ENCODE measurements around the gene OR2C3. TPM values are rescaled to one million over a fixed set of nuclear protein-coding genes. Genes with fewer than 3 reads are reported as not detected.

OR2C3 gene
- total RNA-seq, 4 donors from 2014 or later = not detected

- WGBS, 2 donors = 67 to 70% methylated on average over 10 of the region's 10 CpGs
- intact Hi-C loops (cut with DNase I; ENCODE audit: low total_unique reads) = no loop called here
- no peak for DNase-seq (ENCODE audit: low spot score in 2 of 2)
- H3K4me3 ChIP-seq (ENCODE audit: low read depth, poor library complexity, severe bottlenecking) = no peak overlapping the region
- no peak for TF ChIP-seq CTCF (IDR thresholded peaks at IDR 0.05)
- no peak for TF ChIP-seq POLR2A (IDR thresholded peaks at IDR 0.05)
Observed at GRCh38 chr1:247561711-247562110, 25.5 kb upstream of the OR2C3 start.

- intact Hi-C loops (cut with DNase I; ENCODE audit: low total_unique reads) = no loop called here
- DNase-seq (ENCODE audit: low spot score in 2 of 2) = no peak
- 73 to 74% methylated on average over 2 of the region's 2 CpGs for WGBS, 2 donors
- H3K4me3 ChIP-seq (ENCODE audit: low read depth, poor library complexity, severe bottlenecking) = no peak overlapping the region
- TF ChIP-seq POLR2A (IDR thresholded peaks at IDR 0.05) = no peak
Observed at GRCh38 chr1:247557926-247558674, 21.9 kb upstream of the OR2C3 start.

GRCh38 chr1:247552231-247552630 lies 16.0 kb upstream of the OR2C3 start:
- no peak for DNase-seq (ENCODE audit: low spot score in 2 of 2)
- intact Hi-C loops (cut with DNase I; ENCODE audit: low total_unique reads) = no loop called here
- TF ChIP-seq POLR2A (IDR thresholded peaks at IDR 0.05) (no peak), CTCF (IDR thresholded peaks at IDR 0.05) (no peak)
- H3K4me3 ChIP-seq (ENCODE audit: low read depth, poor library complexity, severe bottlenecking) = no peak overlapping the region
- WGBS, 2 donors = 59 to 61% methylated on average over 2 of the region's 2 CpGs

DNA sequence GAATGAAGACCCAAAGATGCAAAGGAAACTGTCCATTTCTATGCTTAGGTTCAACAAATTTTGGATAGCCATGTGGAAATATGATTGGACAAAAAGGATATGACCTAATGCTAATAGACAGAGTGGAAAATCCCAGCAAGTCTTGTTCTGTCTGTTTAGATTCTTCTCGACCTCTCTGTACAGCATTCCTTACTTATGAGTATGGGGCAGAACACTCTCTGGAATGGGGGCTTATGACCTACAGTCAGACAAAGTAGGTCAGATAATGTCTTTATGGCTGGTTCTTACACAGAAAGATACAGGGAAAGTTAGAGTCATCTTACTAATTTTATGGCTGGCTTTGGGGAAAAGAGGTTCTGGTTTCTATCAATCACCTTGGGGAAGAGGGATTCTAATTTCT lies 15.5 kb upstream of the OR2C3 start:
- no peak overlapping the region for H3K4me3 ChIP-seq (ENCODE audit: low read depth, poor library complexity, severe bottlenecking)
- intact Hi-C loops (cut with DNase I; ENCODE audit: low total_unique reads) = no loop called here
- DNase-seq (ENCODE audit: low spot score in 2 of 2) = no peak
- WGBS, 2 donors = 26 to 37% methylated on average over 1 of the region's 1 CpG
- TF ChIP-seq CTCF (IDR thresholded peaks at IDR 0.05) = no peak
- no peak for TF ChIP-seq POLR2A (IDR thresholded peaks at IDR 0.05)

GRCh38 chr1:247548769-247549182 lies 12.5 kb upstream of the OR2C3 start, which contains the start of gene GCSAML:
GCSAML (plus strand) TSS chr1:247549134; CDS start chr1:247549192, 58 bp downstream.
- DNase-seq (ENCODE audit: low spot score in 2 of 2) = no peak
- TF ChIP-seq POLR2A (IDR thresholded peaks at IDR 0.05) (no peak), CTCF (IDR thresholded peaks at IDR 0.05) (no peak)
- intact Hi-C loops (cut with DNase I; ENCODE audit: low total_unique reads) = no loop called here
- WGBS, 2 donors = 70 to 73% methylated on average over 13 of the region's 13 CpGs
- no peak within 1 kb of the TSS for H3K4me3 ChIP-seq (ENCODE audit: low read depth, poor library complexity, severe bottlenecking)

- no peak for TF ChIP-seq POLR2A (IDR thresholded peaks at IDR 0.05)
- no peak for TF ChIP-seq CTCF (IDR thresholded peaks at IDR 0.05)
- WGBS, 2 donors = 65 to 74% methylated on average over 5 of the region's 5 CpGs
- intact Hi-C loops (cut with DNase I; ENCODE audit: low total_unique reads) = no loop called here
- peak in 1 of 2 donors; percentile 18 for DNase-seq (ENCODE audit: low spot score in 2 of 2)
- no peak overlapping the region for H3K4me3 ChIP-seq (ENCODE audit: low read depth, poor library complexity, severe bottlenecking)
Observed at GRCh38 chr1:247548092-247548491, 11.9 kb upstream of the OR2C3 start.
